ENCODE measurements around the gene ARHGAP44. TPM values are rescaled to one million over a fixed set of nuclear protein-coding genes. Genes with fewer than 3 reads are reported as not detected.
"Not testable (repeated sequence)": the region's sequence is repeated elsewhere in the genome, so short reads cannot be mapped to it uniquely, and the experiment has no call there.

The ARHGAP44 gene
- total RNA-seq, 6 donors from 2014 or later, result 36.3 to 56.4 (median 41.8) TPM

DNA sequence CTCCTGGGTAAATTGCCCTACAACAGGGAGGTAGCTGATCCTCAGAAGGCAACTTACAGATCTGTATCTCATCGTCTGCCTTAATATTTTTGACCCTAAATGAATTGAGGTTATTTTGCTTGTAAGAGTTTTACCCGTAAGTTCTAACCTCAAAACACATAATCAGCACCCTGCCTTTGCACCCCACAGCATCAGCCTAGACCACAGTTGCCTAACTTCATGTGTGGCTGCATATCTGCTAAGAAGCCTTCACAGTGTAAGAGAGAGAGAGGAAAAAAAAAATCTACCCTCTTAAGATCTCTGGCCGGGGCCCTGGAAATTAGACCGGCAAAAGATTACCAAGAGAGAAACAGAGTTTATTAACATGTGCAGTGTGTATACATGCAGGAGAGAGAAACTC lies 76.9 kb downstream of the ARHGAP44 start:
- H3K4me1 ChIP-seq, result no peaks in the 10 kb centered on the region
- 70 to 78% methylated on average over 4 of the region's 4 CpGs for WGBS, 2 donors
- TF ChIP-seq, protein P1, sequence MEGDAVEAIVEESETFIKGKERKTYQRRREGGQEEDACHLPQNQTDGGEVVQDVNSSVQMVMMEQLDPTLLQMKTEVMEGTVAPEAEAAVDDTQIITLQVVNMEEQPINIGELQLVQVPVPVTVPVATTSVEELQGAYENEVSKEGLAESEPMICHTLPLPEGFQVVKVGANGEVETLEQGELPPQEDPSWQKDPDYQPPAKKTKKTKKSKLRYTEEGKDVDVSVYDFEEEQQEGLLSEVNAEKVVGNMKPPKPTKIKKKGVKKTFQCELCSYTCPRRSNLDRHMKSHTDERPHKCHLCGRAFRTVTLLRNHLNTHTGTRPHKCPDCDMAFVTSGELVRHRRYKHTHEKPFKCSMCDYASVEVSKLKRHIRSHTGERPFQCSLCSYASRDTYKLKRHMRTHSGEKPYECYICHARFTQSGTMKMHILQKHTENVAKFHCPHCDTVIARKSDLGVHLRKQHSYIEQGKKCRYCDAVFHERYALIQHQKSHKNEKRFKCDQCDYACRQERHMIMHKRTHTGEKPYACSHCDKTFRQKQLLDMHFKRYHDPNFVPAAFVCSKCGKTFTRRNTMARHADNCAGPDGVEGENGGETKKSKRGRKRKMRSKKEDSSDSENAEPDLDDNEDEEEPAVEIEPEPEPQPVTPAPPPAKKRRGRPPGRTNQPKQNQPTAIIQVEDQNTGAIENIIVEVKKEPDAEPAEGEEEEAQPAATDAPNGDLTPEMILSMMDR (IDR thresholded peaks at IDR 0.05), result no peak
- no peak for TF ChIP-seq POLR2AphosphoS5 (IDR thresholded peaks at IDR 0.05)

DNA sequence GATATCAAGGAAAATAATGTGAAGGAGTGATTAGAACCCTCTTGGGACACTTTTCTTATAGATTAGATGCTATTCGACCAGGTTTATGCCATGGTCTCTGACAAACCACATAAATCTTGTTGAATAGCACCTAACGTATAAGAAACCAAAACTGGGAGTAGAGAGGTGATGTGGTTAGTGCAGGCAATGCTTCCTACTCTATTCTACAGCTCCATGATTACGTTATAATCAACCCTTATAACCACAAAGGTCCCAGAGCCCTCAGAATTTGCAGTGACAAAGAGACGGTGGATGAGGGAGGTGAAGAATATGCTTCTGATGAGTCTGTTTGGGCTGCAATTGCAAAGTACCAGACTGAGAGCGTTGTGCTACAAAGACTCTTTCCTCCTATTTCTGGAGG lies 78.4 kb downstream of the ARHGAP44 start:
- Histone ChIP-seq H3K27ac (no peak overlapping the region), H3K27me3 (no peaks in the 10 kb centered on the region), H3K9me3 (peaks cover 0 to 6% (median 0%) of the 10 kb centered on the region in 4 donors), H3K36me3 (no peaks in the 10 kb centered on the region), H3K4me3 (no peak overlapping the region), H3K4me1 (no peaks in the 10 kb centered on the region)
- WGBS, 2 donors, result 84 to 90% methylated on average over 5 of the region's 5 CpGs
- no peak for DNase-seq
- TF ChIP-seq POLR2A (IDR thresholded peaks at IDR 0.05) (no peak), POLR2AphosphoS5 (IDR thresholded peaks at IDR 0.05) (no peak), EP300 (IDR thresholded peaks at IDR 0.05) (no peak)
- TF ChIP-seq, protein P1 (IDR thresholded peaks at IDR 0.05), result no peak
- ATAC-seq (ENCODE audit: low FRiP score in 2 of 2), result no peak

More for the DNA sequence above, 76.9 kb downstream of the ARHGAP44 start:
- ATAC-seq (ENCODE audit: low FRiP score in 2 of 2), result no peak
- Histone ChIP-seq H3K36me3 (no peaks in the 10 kb centered on the region), H3K4me3 (no peak overlapping the region), H3K27ac (no peak overlapping the region), H3K27me3 (no peaks in the 10 kb centered on the region), H3K9me3 (no peaks in the 10 kb centered on the region)
- DNase-seq, result no peak

DNA sequence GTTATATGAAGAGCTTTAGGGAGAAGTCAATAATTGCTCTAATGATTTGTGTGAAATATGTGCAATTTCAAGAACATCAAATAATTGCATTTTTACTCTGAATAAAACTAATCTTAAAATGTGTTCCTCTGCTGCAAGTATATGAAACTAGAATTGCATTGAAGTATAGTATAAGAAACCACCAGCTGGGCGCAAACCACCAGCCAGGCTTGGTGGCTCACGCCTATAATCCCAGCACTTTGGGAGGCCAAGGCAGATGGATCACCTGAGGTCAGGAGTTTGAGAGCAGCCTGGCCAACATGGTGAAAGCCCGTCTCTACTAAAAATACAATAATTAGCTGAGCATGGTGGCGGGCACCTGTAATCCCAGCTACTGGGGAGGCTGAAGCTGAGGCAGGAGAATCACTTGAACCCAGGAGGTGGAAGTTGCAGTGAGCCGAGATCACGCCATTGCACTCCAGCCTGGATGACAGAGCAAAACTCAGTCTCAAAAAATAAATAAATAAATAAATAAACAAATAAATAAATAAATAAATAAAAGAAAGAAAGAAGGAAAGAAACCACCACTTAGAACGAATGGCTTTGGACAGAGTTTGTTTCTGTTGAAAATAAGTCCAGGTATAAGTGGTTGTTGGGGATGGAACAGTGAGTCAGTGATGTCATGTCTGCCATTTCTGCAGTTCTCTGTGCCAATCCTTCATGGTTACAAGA lies 84.3 kb downstream of the ARHGAP44 start:
- H3K27me3 ChIP-seq; H3K36me3 ChIP-seq; H3K4me1 ChIP-seq; H3K27ac ChIP-seq; ATAC-seq (ENCODE audit: low FRiP score in 2 of 2); DNase-seq; H3K4me3 ChIP-seq; H3K9me3 ChIP-seq: not testable (repeated sequence)
- WGBS, 2 donors, result 91 to 92% methylated on average over 7 of the region's 7 CpGs

DNA sequence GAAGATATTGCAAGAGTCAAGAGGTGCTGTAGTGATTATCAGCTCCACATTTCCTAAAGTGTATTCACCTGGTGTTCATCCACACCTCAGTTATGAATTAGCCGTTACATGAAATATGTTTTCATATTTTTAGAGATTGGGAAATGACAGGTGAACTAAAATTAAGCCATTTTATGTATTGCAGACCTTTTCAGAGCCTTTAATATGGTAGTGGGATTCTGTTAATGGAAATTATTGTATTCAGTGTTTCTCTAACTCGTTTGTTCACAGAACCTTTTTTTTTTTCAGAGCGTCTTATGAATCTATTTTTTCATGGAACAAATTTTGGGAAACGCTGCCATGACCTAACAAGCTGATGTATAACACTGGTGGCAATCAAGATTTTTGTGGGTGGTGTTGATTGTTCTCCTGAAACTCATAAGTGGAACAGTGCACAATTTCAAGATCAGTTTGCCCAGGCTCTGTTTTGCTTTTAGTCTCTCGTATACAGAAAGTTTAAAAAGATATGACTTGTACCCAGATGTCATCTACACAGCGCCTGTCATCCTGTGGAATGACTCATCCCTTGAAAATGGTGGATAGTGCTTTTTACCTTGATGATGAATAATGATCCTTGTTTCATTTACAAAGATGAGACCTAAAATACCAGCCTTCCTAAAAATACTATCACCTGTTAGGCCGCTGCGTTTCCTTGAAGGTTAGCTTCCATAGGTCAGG lies 88.8 kb downstream of the ARHGAP44 start:
- Histone ChIP-seq H3K27ac (no peak overlapping the region), H3K36me3 (no peaks in the 10 kb centered on the region), H3K4me3 (no peak overlapping the region), H3K9me3 (no peaks in the 10 kb centered on the region), H3K4me1 (no peaks in the 10 kb centered on the region), H3K27me3 (no peaks in the 10 kb centered on the region)
- DNase-seq, result no peak
- no peak for ATAC-seq (ENCODE audit: low FRiP score in 2 of 2)
- TF ChIP-seq EP300 (IDR thresholded peaks at IDR 0.05) (no peak), POLR2A (IDR thresholded peaks at IDR 0.05) (no peak), POLR2AphosphoS5 (IDR thresholded peaks at IDR 0.05) (no peak)
- TF ChIP-seq, protein P1 (IDR thresholded peaks at IDR 0.05), result no peak
- 76% methylated on average over 8 of the region's 8 CpGs for WGBS, 2 donors

DNA sequence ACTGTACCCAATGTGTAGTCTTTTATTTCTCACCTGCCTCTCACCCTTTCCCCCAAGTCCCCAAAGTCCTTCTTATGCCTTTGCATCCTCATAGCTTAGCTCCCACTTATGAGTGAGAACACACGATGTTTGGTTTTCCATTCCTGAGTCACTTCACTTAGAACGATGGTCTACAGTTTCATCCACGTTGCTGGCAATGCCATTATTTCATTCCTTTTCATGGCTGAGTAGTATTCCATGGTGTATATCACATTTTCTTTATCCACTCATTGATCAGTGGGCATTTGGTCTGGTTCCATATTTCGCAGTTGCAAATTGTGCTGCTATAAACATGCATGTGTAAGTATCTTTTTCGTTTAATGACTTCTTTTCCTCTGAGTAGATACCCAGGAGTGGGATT lies 89.8 kb downstream of the ARHGAP44 start:
- not testable (repeated sequence) for H3K4me1 ChIP-seq; H3K36me3 ChIP-seq; H3K4me3 ChIP-seq; DNase-seq; H3K27ac ChIP-seq; H3K9me3 ChIP-seq; H3K27me3 ChIP-seq; ATAC-seq (ENCODE audit: low FRiP score in 2 of 2)
- 84 to 87% methylated on average over 5 of the region's 5 CpGs for WGBS, 2 donors

DNA sequence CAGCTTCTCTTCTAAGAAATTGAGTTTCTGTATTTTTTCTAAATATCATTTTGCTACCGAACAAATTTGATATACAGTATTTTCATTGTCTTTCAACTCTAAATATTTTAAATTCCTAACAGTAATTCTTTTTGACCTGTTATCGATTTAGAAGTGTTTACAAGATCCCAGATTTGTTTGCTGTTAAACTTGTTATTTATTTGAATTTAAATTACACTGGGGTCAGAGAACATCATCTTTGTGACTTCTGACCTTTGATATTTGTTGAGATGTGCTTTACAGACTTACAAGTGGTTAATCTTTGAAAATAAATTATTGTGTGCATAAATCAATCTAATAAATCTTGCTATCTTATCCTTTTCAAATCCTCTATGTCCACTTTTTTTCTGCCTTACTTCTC lies 94.2 kb downstream of the ARHGAP44 start:
- Histone ChIP-seq H3K4me1 (no peaks in the 10 kb centered on the region), H3K9me3 (no peaks in the 10 kb centered on the region), H3K27ac (no peak overlapping the region), H3K27me3 (no peaks in the 10 kb centered on the region), H3K36me3 (no peaks in the 10 kb centered on the region), H3K4me3 (no peak overlapping the region)
- no peak for ATAC-seq (ENCODE audit: low FRiP score in 2 of 2)
- 63 to 70% methylated on average over 2 of the region's 2 CpGs for WGBS, 2 donors
- DNase-seq, result no peak
- TF ChIP-seq POLR2A (IDR thresholded peaks at IDR 0.05) (no peak), EP300 (IDR thresholded peaks at IDR 0.05) (no peak), POLR2AphosphoS5 (IDR thresholded peaks at IDR 0.05) (no peak)
- TF ChIP-seq, protein P1 (IDR thresholded peaks at IDR 0.05), result no peak
